MCF 10A (cell line): ENCODE measurements around the gene ZDHHC11. TPM values are rescaled to one million over a fixed set of nuclear protein-coding genes. Genes with fewer than 3 reads are reported as not detected.
"Not testable (repeated sequence)": the region's sequence is repeated elsewhere in the genome, so short reads cannot be mapped to it uniquely, and the experiment has no call there.

Source experiments
- BruUV-seq: library from RNA; stranded (reverse); fragments of 400-500 nt; replicated peaks from 2 replicates; lab custom pipeline; 2021; lab: Mats Ljungman, UMichigan
- CTCF ChIA-PET: fragments of 300-600 bp; sonication (Branson Sonifier 250); formaldehyde crosslinking; extraction: SDS; loops from one replicate; lab custom pipeline; 2021; ENCODE audit warnings: antibody characterized with exemption, inconsistent platforms; lab: Yijun Ruan, JAX
- POLR2A ChIA-PET: fragments of 300-600, 350-650 bp; sonication (Branson Sonifier 250); formaldehyde crosslinking; extraction: SDS; loops from one replicate; lab custom pipeline; 2020; ENCODE audit warnings: antibody characterized with exemption, inconsistent platforms; lab: Yijun Ruan, JAX
- DNase-seq: peaks from one replicate; pipeline ENCODE4 v3.0.0-alpha.2; 2018; ENCODE audit not compliant: unreplicated experiment
- H3K27ac Mint-ChIP-seq: one replicate; pipeline ENCODE4 v1.8.0; 2022; ENCODE audit warnings: mild to moderate bottlenecking, low read depth, mixed read lengths; ENCODE audit not compliant: unreplicated experiment
- H3K27me3 Mint-ChIP-seq: one replicate; pipeline ENCODE4 v1.8.0; 2022; ENCODE audit warnings: mixed read lengths; ENCODE audit not compliant: insufficient read depth, unreplicated experiment
- H3K36me3 Mint-ChIP-seq: one replicate; pipeline ENCODE4 v1.8.0; 2022; ENCODE audit warnings: mild to moderate bottlenecking, moderate library complexity, mixed read lengths; ENCODE audit not compliant: insufficient read depth, unreplicated experiment
- H3K4me1 Mint-ChIP-seq: one replicate; pipeline ENCODE4 v1.8.0; 2022; ENCODE audit warnings: mixed read lengths; ENCODE audit not compliant: insufficient read depth, unreplicated experiment
- H3K4me3 Mint-ChIP-seq: one replicate; pipeline ENCODE4 v1.8.0; 2022; ENCODE audit warnings: mild to moderate bottlenecking, moderate library complexity, mixed read lengths; ENCODE audit not compliant: unreplicated experiment
- H3K9me3 Mint-ChIP-seq: one replicate; pipeline ENCODE4 v1.8.0; 2022; ENCODE audit warnings: mixed read lengths; ENCODE audit not compliant: unreplicated experiment
- intact Hi-C: fragments of 100-400 bp; cut with micrococcal nuclease; formaldehyde crosslinking; loops from 2 replicates; pipeline ENCODE4 v1.14.1; 2022
- total RNA-seq: library from RNA; stranded (reverse); gene quantifications from 2 replicates; pipeline ENCODE4 v1.2.3, GENCODE V29; 2022
- TF ChIP-seq, protein P1 (sequence below): fragments of 200-600 bp; IDR thresholded peaks from one replicate; pipeline ENCODE4 v1.8.0; 2022; ENCODE audit warnings: antibody characterized with exemption, mild to moderate bottlenecking; ENCODE audit not compliant: unreplicated experiment

ZDHHC11 gene
- total RNA-seq, 1 experiment from 2014 or later, result 2.0 TPM

GRCh38 chr5:753567-754142 is 97.1 kb downstream of the ZDHHC11 start:
- DNase-seq, H3K4me3 Mint-ChIP-seq, H3K27me3 Mint-ChIP-seq, H3K4me1 Mint-ChIP-seq, POLR2A ChIA-PET, CTCF ChIA-PET, H3K9me3 Mint-ChIP-seq, BruUV-seq, intact Hi-C loops, H3K27ac Mint-ChIP-seq: not testable (repeated sequence)
- peaks cover 10% of the 10 kb centered on the region for H3K36me3 Mint-ChIP-seq

GRCh38 chr5:752532-753115 is 98.2 kb downstream of the ZDHHC11 start:
- BruUV-seq, H3K4me1 Mint-ChIP-seq, POLR2A ChIA-PET, H3K4me3 Mint-ChIP-seq, intact Hi-C loops, H3K9me3 Mint-ChIP-seq, DNase-seq, CTCF ChIA-PET, H3K27me3 Mint-ChIP-seq, H3K27ac Mint-ChIP-seq: not testable (repeated sequence)
- peaks cover 10% of the 10 kb centered on the region for H3K36me3 Mint-ChIP-seq

GRCh38 chr5:751992-752391 is 98.8 kb downstream of the ZDHHC11 start:
- H3K4me1 Mint-ChIP-seq, H3K4me3 Mint-ChIP-seq, intact Hi-C loops, H3K9me3 Mint-ChIP-seq, DNase-seq, CTCF ChIA-PET, BruUV-seq, H3K27ac Mint-ChIP-seq, H3K27me3 Mint-ChIP-seq, POLR2A ChIA-PET: not testable (repeated sequence)
- H3K36me3 Mint-ChIP-seq, result peaks cover 10% of the 10 kb centered on the region

DNA sequence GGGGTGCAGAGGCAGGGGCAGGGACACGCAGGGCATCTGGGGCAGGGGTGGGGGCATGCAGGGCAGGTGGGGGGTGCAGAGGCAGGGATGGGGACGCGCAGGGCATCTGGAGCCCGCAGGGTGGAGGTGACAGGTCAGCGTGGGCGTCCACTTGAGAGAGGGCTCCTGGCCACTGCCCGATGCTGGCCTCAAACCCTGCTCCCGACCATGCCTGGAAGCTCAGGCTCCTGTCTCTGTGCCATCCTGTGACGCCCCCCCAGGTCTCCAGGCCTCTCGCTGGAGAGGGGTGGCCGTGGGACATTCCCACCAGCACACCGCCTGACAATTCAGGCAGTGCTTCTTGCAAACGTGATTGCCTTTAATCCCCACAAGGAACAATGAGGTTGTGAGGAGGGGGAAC is 99.3 kb downstream of the ZDHHC11 start:
- Mint-ChIP-seq H3K36me3 (peaks cover 10% of the 10 kb centered on the region), H3K27ac (no peak overlapping the region), H3K4me3 (no peak overlapping the region), H3K9me3 (no peaks in the 10 kb centered on the region), H3K4me1 (no peaks in the 10 kb centered on the region), H3K27me3 (peaks cover 10% of the 10 kb centered on the region)
- intact Hi-C loops, result no loop called here
- BruUV-seq, result no TSS peak
- ChIA-PET POLR2A (no interaction called here), CTCF (no interaction called here)
- DNase-seq, result no peak
- TF ChIP-seq, protein P1, sequence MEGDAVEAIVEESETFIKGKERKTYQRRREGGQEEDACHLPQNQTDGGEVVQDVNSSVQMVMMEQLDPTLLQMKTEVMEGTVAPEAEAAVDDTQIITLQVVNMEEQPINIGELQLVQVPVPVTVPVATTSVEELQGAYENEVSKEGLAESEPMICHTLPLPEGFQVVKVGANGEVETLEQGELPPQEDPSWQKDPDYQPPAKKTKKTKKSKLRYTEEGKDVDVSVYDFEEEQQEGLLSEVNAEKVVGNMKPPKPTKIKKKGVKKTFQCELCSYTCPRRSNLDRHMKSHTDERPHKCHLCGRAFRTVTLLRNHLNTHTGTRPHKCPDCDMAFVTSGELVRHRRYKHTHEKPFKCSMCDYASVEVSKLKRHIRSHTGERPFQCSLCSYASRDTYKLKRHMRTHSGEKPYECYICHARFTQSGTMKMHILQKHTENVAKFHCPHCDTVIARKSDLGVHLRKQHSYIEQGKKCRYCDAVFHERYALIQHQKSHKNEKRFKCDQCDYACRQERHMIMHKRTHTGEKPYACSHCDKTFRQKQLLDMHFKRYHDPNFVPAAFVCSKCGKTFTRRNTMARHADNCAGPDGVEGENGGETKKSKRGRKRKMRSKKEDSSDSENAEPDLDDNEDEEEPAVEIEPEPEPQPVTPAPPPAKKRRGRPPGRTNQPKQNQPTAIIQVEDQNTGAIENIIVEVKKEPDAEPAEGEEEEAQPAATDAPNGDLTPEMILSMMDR, result no peak

DNA sequence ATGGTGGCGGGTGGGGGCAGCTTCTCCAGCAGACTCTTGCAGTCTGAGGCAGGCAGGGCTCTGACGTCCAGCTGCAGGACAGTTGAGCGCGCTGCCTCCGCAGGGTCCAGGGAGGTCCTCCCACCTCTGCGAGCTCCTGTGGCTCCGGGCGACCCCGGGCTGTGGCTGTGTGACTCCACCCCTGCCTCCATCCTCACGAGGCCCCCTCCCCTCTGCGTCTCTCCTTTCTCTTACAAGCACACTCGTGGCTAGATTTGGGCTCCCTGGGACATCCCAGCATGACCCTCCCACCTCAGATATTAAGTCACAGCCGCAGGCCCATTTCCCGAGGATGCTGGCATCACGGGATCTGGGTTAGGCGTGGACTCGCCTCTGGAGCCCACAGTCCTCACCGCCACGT is 100.6 kb downstream of the ZDHHC11 start:
- POLR2A ChIA-PET, intact Hi-C loops, DNase-seq, CTCF ChIA-PET, H3K4me3 Mint-ChIP-seq, BruUV-seq, H3K27me3 Mint-ChIP-seq, H3K27ac Mint-ChIP-seq, H3K4me1 Mint-ChIP-seq, H3K9me3 Mint-ChIP-seq: not testable (repeated sequence)
- H3K36me3 Mint-ChIP-seq, result peaks cover 10% of the 10 kb centered on the region

GRCh38 chr5:749101-749670 is 101.6 kb downstream of the ZDHHC11 start:
- intact Hi-C loops, result no loop called here
- ChIA-PET CTCF (no interaction called here), POLR2A (no interaction called here)
- no peak for DNase-seq
- TF ChIP-seq, protein P1, result no peak
- Mint-ChIP-seq H3K9me3 (no peaks in the 10 kb centered on the region), H3K27me3 (peaks cover 5% of the 10 kb centered on the region), H3K27ac (no peak overlapping the region), H3K4me3 (no peak overlapping the region), H3K4me1 (no peaks in the 10 kb centered on the region), H3K36me3 (peaks cover 5% of the 10 kb centered on the region)
- no TSS peak for BruUV-seq

DNA sequence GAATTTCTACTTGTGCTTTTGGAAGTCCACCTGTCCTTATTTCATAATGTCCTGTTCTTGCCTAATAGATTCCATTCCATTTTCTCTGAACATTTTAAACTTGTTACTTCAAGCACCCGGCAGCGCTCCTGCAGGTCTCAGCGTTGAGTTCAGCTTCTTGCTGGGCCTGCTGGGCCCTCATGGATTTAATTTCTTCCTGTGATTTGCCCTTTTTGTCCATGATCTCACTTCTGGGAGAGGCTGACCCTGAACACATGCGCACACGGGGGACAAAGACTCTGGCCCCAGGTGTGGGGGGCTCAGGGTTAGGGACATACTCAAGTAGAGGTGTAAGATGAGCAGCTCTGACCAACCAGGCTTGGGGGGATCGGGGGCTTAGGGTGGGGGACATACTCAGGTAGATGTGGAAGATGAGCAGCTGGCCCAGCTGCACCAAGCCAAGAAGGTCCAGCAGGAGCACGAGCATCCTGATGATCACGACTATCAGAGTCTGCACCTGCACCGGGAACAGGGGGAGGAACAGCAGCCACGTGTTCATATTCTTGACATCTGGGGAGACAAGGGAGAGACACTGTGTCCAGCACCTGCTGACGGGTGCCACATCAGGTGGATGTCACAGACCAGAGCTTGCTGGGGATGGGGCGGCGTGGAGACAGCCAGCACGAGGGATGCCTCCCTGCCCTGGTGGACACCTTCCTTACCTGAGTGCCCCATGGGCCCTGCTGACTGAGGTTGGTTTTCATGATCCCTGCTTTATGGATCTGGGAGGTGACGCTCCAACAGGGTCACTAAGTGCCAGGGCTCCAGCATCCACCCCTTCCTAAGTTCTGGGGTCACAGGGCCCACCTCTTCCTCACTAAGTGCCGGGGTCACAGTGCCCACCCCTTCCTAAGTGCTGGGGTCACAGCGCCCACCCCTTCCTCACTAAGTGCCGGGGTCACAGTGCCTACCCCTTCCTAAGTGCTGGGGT is 102.5 kb downstream of the ZDHHC11 start:
- H3K27me3 Mint-ChIP-seq, H3K4me1 Mint-ChIP-seq, CTCF ChIA-PET, H3K36me3 Mint-ChIP-seq, BruUV-seq, H3K9me3 Mint-ChIP-seq, DNase-seq, H3K4me3 Mint-ChIP-seq, H3K27ac Mint-ChIP-seq, intact Hi-C loops, POLR2A ChIA-PET: not testable (repeated sequence)
